ENCODE results near the gene MELTF.

Gene MELTF

GRCh38 chr3:196987022-196987421, 42.6 kb downstream of the MELTF start:
- no peak for DNase-seq (ENCODE audit: low spot score)
- TF ChIP-seq, protein P1, sequence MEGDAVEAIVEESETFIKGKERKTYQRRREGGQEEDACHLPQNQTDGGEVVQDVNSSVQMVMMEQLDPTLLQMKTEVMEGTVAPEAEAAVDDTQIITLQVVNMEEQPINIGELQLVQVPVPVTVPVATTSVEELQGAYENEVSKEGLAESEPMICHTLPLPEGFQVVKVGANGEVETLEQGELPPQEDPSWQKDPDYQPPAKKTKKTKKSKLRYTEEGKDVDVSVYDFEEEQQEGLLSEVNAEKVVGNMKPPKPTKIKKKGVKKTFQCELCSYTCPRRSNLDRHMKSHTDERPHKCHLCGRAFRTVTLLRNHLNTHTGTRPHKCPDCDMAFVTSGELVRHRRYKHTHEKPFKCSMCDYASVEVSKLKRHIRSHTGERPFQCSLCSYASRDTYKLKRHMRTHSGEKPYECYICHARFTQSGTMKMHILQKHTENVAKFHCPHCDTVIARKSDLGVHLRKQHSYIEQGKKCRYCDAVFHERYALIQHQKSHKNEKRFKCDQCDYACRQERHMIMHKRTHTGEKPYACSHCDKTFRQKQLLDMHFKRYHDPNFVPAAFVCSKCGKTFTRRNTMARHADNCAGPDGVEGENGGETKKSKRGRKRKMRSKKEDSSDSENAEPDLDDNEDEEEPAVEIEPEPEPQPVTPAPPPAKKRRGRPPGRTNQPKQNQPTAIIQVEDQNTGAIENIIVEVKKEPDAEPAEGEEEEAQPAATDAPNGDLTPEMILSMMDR (IDR thresholded peaks at IDR 0.05; ENCODE audit: extremely low read depth, missing control alignments) = no peak

GRCh38 chr3:196985954-196986885, 43.4 kb downstream of the MELTF start:
- TF ChIP-seq, protein P1 (IDR thresholded peaks at IDR 0.05; ENCODE audit: extremely low read depth, missing control alignments) = no peak
- no peak for DNase-seq (ENCODE audit: low spot score)

DNA sequence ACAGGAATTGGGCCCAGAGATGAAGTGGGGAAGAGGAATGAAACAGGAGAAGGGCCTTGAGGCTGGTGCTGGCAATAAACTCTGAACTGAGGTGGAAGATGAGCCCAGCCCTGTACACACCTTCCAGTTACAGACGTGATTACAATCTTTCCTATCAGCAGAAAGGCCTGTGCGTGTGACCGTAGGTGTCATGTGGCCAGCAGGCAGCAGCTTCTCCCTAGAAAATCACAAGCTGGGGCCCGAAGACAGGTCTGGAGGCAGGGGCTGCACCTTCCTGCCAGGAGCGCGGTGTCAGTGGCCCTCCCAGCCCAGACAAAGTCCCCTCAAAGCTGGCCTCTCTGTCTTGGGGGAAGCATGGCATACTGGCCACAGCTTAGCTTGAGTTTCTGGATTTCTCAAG, 44.3 kb downstream of the MELTF start:
- TF ChIP-seq, protein P1 (IDR thresholded peaks at IDR 0.05; ENCODE audit: extremely low read depth, missing control alignments) = no peak
- no peak for DNase-seq (ENCODE audit: low spot score)

- TF ChIP-seq, protein P1 (IDR thresholded peaks at IDR 0.05; ENCODE audit: extremely low read depth, missing control alignments) = no peak
- DNase-seq (ENCODE audit: low spot score) = no peak
Measured at GRCh38 chr3:196983186-196983585, 46.4 kb downstream of the MELTF start.

DNA sequence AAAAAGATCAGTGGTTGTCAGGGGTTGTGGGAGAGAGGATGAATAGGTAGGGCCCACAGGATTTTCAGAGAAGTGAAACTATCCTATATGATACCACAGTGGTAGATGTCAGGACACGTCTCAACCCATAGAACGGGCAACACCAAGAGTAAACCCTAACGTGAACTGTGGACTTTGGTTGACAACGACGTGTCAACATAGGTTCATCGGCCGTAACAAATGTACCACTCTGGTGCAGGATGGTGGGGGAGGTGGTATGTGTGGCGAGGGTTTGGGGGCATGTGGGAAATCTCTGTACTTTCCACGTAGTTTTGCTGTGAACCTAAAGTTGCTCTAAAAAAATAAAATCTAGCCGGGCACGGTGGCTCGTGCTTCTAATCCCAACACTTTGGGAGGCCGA, 48.0 kb downstream of the MELTF start:
- TF ChIP-seq, protein P1 (IDR thresholded peaks at IDR 0.05; ENCODE audit: extremely low read depth, missing control alignments) = no peak
- no peak for DNase-seq (ENCODE audit: low spot score)

- TF ChIP-seq, protein P1 (IDR thresholded peaks at IDR 0.05; ENCODE audit: extremely low read depth, missing control alignments) = no peak
- DNase-seq (ENCODE audit: low spot score) = no peak
Measured at GRCh38 chr3:196979545-196979944, 50.1 kb downstream of the MELTF start.

GRCh38 chr3:196976941-196977340, 52.7 kb downstream of the MELTF start:
- DNase-seq (ENCODE audit: low spot score) = peak; percentile 5
- TF ChIP-seq, protein P1 (IDR thresholded peaks at IDR 0.05; ENCODE audit: extremely low read depth, missing control alignments) = no peak

Data from GM20000 (cell line).